GM19099 (cell line): ENCODE results near the gene DNAAF3.

Experiments
- POLR2A ChIP-seq: IDR thresholded peaks from 3 replicates; pipeline ENCODE4 v1.6.1; 2011; ENCODE audit warnings: low read depth; ENCODE audit not compliant: insufficient read length; ENCODE audit errors: extremely low read depth

DNAAF3 gene

DNA sequence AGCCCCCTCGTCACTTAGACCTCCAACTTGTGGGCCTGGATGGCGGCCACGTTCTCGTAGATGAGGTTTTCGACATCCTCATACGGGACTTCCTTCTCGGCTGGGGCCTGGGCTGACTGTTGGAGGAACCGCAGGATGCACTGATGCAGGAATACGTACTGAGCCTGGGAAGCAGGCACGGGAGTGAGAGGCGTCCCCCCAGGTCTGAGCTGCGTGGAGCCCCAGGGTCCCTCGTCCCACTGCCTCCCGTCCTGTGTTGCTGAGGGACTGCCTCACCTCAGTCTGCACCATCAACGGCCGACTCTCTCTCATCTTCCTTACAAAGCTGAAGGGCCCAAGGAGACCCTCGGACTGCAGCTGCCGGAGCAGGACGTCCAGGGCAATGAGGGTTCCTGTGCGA lies 15.3 kb upstream of the DNAAF3 start:
- TF ChIP-seq POLR2A: no peak

GRCh38 chr19:55179606-55180484 lies 13.4 kb upstream of the DNAAF3 start, which contains the start of gene SYT5:
Gene SYT5, minus strand, starts transcription at chr19:55180289. Its CDS starts 1,248 bp downstream, at chr19:55179041.
- no peak for TF ChIP-seq POLR2A

- no peak for TF ChIP-seq POLR2A
Observed at GRCh38 chr19:55178781-55179599, 12.6 kb upstream of the DNAAF3 start.

- TF ChIP-seq POLR2A: no peak
Observed at GRCh38 chr19:55176076-55176475, 9.7 kb upstream of the DNAAF3 start.

DNA sequence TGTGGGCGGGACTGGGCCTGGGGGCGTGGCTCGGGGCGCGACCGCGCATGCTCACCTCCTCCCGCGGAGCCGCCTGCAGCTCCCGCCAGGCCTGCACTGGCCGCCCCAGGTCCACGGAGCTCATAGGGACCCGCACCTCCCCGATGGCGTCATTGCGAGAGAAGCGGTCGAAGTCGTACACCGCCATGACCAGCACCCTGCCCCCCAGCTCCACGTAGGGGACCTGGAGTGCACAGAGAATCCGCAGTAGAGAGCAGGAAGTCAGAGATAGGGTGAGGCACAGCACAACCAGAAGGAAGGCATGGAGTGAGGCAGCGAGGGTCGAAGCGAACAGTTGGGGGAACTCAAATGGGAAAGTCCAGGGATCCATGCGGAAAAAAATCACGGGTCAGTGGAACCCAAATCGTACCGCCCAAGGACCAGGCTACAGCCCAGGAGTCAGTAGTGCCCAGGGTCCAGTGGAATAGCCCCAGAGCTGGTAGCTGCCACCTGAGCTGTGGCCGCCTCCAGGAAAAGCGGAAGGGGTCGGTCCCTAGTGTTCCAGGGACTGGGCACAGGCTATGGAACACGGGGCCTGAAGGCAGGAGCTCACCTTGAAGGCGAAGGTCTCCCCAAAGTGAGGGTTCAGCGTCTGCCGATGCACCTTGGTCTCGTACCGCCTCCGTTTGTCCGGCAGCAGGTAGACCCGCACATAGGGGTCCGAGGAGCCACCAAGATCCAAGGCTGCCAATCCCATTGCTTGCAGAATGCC lies 8.9 kb upstream of the DNAAF3 start:
- TF ChIP-seq POLR2A: no peak

- TF ChIP-seq POLR2A: no peak
Observed at GRCh38 chr19:55174425-55175116, 8.2 kb upstream of the DNAAF3 start.

- TF ChIP-seq POLR2A: no peak
Observed at GRCh38 chr19:55173714-55174409, 7.4 kb upstream of the DNAAF3 start.

DNA sequence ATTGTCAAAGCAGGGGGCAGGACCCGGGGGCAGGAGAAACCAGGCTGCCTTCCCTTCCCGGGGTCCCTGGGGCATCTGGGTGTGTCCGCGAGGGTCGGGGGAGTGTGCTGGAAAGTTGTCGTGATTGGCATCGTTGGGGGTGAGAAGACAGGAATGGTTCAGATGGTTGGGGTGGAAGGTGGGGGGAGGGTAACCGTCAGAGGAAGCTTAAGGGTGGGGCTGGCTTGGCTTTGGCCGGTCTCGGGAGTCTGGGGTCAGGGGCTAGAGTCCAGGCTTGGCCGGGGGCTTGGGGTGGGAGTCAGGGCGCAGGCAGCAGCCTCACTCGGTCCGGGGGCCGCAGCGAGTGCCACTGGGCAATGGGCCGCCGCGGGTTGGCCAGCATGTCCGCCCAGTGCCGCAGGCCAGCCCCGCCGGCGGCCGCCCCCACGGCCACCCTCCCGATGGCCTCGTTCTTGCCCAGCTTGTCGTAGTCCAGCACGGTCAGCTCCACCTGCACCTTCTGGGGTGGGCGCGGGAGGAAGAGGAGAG lies 6.8 kb upstream of the DNAAF3 start:
- TF ChIP-seq POLR2A: no peak

DNA sequence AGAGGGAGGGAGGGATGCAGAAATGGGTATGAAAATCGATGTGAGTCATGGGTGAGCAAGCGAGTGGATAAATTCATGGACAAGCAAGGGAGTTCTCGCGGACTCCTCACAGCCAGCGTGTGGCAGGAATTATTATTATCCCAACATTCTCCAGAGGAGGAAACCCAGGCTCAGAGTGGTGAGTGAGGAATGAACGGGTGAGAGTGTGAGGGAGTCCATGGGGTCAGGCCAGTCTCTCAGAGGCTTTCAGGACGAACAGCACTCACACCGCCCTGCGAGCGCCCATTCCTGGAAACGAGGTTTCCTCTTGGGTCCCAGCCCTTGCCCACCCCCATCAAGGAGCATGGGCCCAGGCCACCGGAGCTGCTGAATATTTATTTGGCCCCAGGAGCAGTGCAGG lies 6.3 kb upstream of the DNAAF3 start:
- no peak for TF ChIP-seq POLR2A

- TF ChIP-seq POLR2A: no peak
Observed at GRCh38 chr19:55171440-55171839, 5.0 kb upstream of the DNAAF3 start.

- TF ChIP-seq POLR2A: no peak
Observed at GRCh38 chr19:55169136-55169535, 2.7 kb upstream of the DNAAF3 start.

DNA sequence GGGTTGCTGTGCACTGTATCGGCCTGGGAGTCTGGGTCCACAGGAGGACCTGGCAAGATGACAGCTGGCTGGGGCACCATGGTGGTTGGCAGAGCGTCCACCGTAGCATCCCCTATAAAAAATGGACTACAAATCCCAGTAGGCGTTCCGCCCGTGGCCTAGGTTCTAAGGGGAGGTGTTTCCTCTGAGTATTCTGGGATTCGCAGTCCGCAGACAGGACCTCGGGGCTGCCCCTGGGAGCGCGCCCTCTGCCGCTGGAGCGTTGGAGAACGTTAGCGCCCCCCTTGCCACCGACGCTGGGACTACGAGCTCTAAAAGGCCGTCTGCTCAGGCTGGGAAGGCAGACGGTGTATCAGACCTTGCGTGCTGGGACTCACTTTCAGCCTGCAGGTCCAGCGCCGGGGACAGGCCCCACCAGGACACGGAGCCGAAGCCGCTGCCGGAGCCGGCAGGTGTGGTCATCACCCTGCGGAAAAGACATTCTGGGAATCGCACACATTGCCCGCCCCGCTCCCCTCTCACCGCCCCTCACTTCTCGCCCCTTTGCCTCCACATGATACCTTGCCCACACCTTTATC lies 372 bp downstream of the DNAAF3 start:
- TF ChIP-seq POLR2A: no peak

- TF ChIP-seq POLR2A: no peak
Observed at GRCh38 chr19:55161571-55162322, 4.7 kb downstream of the DNAAF3 start.
